Measurements from ENCODE around the gene CTNNA2. TPM values are rescaled to one million over a fixed set of nuclear protein-coding genes. Genes with fewer than 3 reads are reported as not detected.

Gene CTNNA2
- polyA plus RNA-seq, 1 of the 3 experiments (the other 2 are of a cell fraction), result 0.30 TPM

DNA sequence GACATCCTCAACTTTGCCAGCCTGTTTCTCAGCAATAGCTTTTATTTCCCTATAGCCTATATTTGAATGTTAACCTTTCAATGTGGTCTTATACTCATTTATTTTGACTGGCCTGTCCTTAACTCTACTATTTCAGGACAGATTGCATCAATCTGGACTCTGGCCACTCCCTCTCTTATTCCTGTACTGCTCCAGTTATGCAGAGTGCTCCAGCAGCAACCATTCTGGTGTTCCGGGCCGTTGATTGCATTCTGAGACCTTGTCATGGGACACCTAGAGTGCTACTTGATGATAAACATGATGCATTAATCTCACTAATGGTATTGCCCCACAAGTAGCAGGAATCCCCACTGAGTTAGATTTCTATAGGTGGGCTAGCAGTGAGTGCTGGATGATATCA is 428.3 kb downstream of the CTNNA2 start:
- H3K9me2 ChIP-seq, result no peaks in the 10 kb centered on the region
- ChIA-PET POLR2A (no interaction called here), CTCF (no interaction called here)
- H3K27me3 ChIP-seq (ENCODE audit: insufficient read depth), result no peaks in the 10 kb centered on the region
- DNase-seq, result no peak
- H3K27ac ChIP-seq (ENCODE audit: low read depth in 2 of 2, low read length in 1 of 2), result no peak overlapping the region
- no peak for TF ChIP-seq TAF1 (IDR thresholded peaks at IDR 0.05; ENCODE audit: borderline replicate concordance, low read depth, low read length)
- TF ChIP-seq EZH2phosphoT487 (IDR thresholded peaks at IDR 0.05; ENCODE audit: borderline replicate concordance, low read depth), result no peak
- no peak for TF ChIP-seq EP300 (IDR thresholded peaks at IDR 0.05; ENCODE audit: borderline replicate concordance in 1 of 2, low read depth in 1 of 2, low read length in 1 of 2)
- TF ChIP-seq USF2 (IDR thresholded peaks at IDR 0.05; ENCODE audit: borderline replicate concordance, low read depth, low read length), result no peak
- TF ChIP-seq SIN3A (IDR thresholded peaks at IDR 0.05; ENCODE audit: borderline replicate concordance, low read depth, low read length), result no peak
- no peak for TF ChIP-seq RAD21 (IDR thresholded peaks at IDR 0.05; ENCODE audit: low read length)
- TF ChIP-seq YY1 (IDR thresholded peaks at IDR 0.05; ENCODE audit: low read depth), result no peak
- TF ChIP-seq RFX5 (IDR thresholded peaks at IDR 0.05; ENCODE audit: low read length), result no peak
- TF ChIP-seq MEF2A (IDR thresholded peaks at IDR 0.05; ENCODE audit: borderline replicate concordance, low read depth), result no peak
- no peak for TF ChIP-seq TEAD4 (IDR thresholded peaks at IDR 0.05; ENCODE audit: borderline replicate concordance, insufficient read depth)
- no peak for TF ChIP-seq RXRA (IDR thresholded peaks at IDR 0.05; ENCODE audit: borderline replicate concordance, low read depth)
- TF ChIP-seq, protein P1, sequence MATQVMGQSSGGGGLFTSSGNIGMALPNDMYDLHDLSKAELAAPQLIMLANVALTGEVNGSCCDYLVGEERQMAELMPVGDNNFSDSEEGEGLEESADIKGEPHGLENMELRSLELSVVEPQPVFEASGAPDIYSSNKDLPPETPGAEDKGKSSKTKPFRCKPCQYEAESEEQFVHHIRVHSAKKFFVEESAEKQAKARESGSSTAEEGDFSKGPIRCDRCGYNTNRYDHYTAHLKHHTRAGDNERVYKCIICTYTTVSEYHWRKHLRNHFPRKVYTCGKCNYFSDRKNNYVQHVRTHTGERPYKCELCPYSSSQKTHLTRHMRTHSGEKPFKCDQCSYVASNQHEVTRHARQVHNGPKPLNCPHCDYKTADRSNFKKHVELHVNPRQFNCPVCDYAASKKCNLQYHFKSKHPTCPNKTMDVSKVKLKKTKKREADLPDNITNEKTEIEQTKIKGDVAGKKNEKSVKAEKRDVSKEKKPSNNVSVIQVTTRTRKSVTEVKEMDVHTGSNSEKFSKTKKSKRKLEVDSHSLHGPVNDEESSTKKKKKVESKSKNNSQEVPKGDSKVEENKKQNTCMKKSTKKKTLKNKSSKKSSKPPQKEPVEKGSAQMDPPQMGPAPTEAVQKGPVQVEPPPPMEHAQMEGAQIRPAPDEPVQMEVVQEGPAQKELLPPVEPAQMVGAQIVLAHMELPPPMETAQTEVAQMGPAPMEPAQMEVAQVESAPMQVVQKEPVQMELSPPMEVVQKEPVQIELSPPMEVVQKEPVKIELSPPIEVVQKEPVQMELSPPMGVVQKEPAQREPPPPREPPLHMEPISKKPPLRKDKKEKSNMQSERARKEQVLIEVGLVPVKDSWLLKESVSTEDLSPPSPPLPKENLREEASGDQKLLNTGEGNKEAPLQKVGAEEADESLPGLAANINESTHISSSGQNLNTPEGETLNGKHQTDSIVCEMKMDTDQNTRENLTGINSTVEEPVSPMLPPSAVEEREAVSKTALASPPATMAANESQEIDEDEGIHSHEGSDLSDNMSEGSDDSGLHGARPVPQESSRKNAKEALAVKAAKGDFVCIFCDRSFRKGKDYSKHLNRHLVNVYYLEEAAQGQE (IDR thresholded peaks at IDR 0.05; ENCODE audit: low read depth, low read length), result no peak
- TF ChIP-seq GATA2 (CRISPR knock-in tag; IDR thresholded peaks at IDR 0.05), result no peak
- no peak for TF ChIP-seq RCOR1 (IDR thresholded peaks at IDR 0.05; ENCODE audit: low read length)
- TF ChIP-seq, protein P2, sequence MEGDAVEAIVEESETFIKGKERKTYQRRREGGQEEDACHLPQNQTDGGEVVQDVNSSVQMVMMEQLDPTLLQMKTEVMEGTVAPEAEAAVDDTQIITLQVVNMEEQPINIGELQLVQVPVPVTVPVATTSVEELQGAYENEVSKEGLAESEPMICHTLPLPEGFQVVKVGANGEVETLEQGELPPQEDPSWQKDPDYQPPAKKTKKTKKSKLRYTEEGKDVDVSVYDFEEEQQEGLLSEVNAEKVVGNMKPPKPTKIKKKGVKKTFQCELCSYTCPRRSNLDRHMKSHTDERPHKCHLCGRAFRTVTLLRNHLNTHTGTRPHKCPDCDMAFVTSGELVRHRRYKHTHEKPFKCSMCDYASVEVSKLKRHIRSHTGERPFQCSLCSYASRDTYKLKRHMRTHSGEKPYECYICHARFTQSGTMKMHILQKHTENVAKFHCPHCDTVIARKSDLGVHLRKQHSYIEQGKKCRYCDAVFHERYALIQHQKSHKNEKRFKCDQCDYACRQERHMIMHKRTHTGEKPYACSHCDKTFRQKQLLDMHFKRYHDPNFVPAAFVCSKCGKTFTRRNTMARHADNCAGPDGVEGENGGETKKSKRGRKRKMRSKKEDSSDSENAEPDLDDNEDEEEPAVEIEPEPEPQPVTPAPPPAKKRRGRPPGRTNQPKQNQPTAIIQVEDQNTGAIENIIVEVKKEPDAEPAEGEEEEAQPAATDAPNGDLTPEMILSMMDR (IDR thresholded peaks at IDR 0.05), result no peak
- no peak for TF ChIP-seq PBX3 (IDR thresholded peaks at IDR 0.05)
- TF ChIP-seq NRF1 (IDR thresholded peaks at IDR 0.05; ENCODE audit: low read depth, low read length), result no peak
- no peaks in the 10 kb centered on the region for H3K79me2 ChIP-seq (ENCODE audit: insufficient read depth)
- H3K4me2 ChIP-seq, result no peak overlapping the region
- no peak overlapping the region for H3K4me3 ChIP-seq (ENCODE audit: low read depth in 2 of 2, low read length in 1 of 2)
- H2AFZ ChIP-seq (ENCODE audit: low read depth), result no peak overlapping the region
- H3K36me3 ChIP-seq (replicated peaks in 1 of 2; ENCODE audit: control insufficient read depth in 1 of 2, insufficient read depth in 2 of 2, low read length in 1 of 2), result no peaks in the 10 kb centered on the region
- H3F3A ChIP-seq (replicated peaks; ENCODE audit: insufficient read depth), result no peaks in the 10 kb centered on the region
- 48% methylated on average over 2 of the region's 2 CpGs for WGBS (ENCODE audit: low lambda C conversion rate)
- peaks cover 0 to 7% of the 10 kb centered on the region in 2 experiments; a peak in 2 of 4 replicates for H3K4me1 ChIP-seq (ENCODE audit: control insufficient read depth in 1 of 2, insufficient read depth in 2 of 2, low read depth in 1 of 2, low read length in 1 of 2)
- no peaks in the 10 kb centered on the region for H3K9me3 ChIP-seq
- H4K20me1 ChIP-seq (ENCODE audit: insufficient read depth), result no peaks in the 10 kb centered on the region
- H3K9ac ChIP-seq, result no peak overlapping the region

All from SK-N-SH (cell line).